Mucosa of descending colon (tissue), 3 donors: ENCODE results near the gene TTC29. TPM values are rescaled to one million over a fixed set of nuclear protein-coding genes. Genes with fewer than 3 reads are reported as not detected.

Source experiments
- ATAC-seq: fragments of 200-7000 bp; cut with Tn5 transposase; one replicate; pipeline ENCODE4 v1.9.1; 2020; ENCODE audit warnings: mild to moderate bottlenecking, moderate library complexity
- DNase-seq, 3 donors: peaks; one replicate each; pipeline ENCODE4 v3.0.0-alpha.2; 2020
- H3K36me3 ChIP-seq: fragments of 200-600 bp; one replicate; pipeline ENCODE4 v1.8.0; 2021; ENCODE audit warnings: low read depth, mild to moderate bottlenecking
- H3K4me1 ChIP-seq: fragments of 200-600 bp; one replicate; pipeline ENCODE4 v1.8.0; 2021; ENCODE audit warnings: low read depth, mild to moderate bottlenecking
- H3K4me3 ChIP-seq: fragments of 200-600 bp; one replicate; pipeline ENCODE4 v1.8.0; 2021; ENCODE audit warnings: mild to moderate bottlenecking
- H3K9me3 ChIP-seq: fragments of 200-600 bp; one replicate; pipeline ENCODE4 v1.8.0; 2021; ENCODE audit warnings: mild to moderate bottlenecking
- intact Hi-C, 2 donors: fragments of 100-400 bp; cut with DNase I in 1 of 2; cut with micrococcal nuclease in 1 of 2; formaldehyde crosslinking; loops; one replicate each; pipeline versions ENCODE4 v1.11.0 to v1.11.1; 2022; cut with DNase I, micrococcal nuclease
- total RNA-seq, 3 donors: library from RNA; stranded (reverse); fragmentation: NEBNext Ultra II Directional in 2 of 3; extraction: Animal tissue kit (Norgen Biotek cat#: 25700) in 2 of 3; gene quantifications; one replicate each; pipeline versions ENCODE4 v1.2.1 to v1.2.4, GENCODE V29; 2021 to 2023
- TF ChIP-seq, protein P1 (sequence below): fragments of 200-600 bp; IDR thresholded peaks from one replicate; pipeline ENCODE4 v1.8.0; 2022; ENCODE audit warnings: antibody characterized with exemption, mild to moderate bottlenecking
- donor health status: DM: no; HTN: no; CAD: no; lungs with moderate emphysema.
- donor health status: DM: no; HTN: no; CAD: no.
- donor health status: DM: no; HTN: yes; CAD: no.

The TTC29 gene
- total RNA-seq, 3 donors from 2014 or later = not detected

- H3K4me1 ChIP-seq = no peaks in the 10 kb centered on the region
- no peak overlapping the region for H3K4me3 ChIP-seq
- ATAC-seq (no peak), DNase-seq (no peak)
- TF ChIP-seq, protein P1, sequence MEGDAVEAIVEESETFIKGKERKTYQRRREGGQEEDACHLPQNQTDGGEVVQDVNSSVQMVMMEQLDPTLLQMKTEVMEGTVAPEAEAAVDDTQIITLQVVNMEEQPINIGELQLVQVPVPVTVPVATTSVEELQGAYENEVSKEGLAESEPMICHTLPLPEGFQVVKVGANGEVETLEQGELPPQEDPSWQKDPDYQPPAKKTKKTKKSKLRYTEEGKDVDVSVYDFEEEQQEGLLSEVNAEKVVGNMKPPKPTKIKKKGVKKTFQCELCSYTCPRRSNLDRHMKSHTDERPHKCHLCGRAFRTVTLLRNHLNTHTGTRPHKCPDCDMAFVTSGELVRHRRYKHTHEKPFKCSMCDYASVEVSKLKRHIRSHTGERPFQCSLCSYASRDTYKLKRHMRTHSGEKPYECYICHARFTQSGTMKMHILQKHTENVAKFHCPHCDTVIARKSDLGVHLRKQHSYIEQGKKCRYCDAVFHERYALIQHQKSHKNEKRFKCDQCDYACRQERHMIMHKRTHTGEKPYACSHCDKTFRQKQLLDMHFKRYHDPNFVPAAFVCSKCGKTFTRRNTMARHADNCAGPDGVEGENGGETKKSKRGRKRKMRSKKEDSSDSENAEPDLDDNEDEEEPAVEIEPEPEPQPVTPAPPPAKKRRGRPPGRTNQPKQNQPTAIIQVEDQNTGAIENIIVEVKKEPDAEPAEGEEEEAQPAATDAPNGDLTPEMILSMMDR = no peak
- no peaks in the 10 kb centered on the region for H3K36me3 ChIP-seq
- intact Hi-C loops = no loop called here
- no peaks in the 10 kb centered on the region for H3K9me3 ChIP-seq
These were observed 150.0 kb downstream of the TTC29 start for GRCh38 chr4:146795711-146796110.

GRCh38 chr4:146793727-146794126 lies 151.9 kb downstream of the TTC29 start:
- intact Hi-C loops = no loop called here
- Histone ChIP-seq H3K4me3 (no peak overlapping the region), H3K9me3 (no peaks in the 10 kb centered on the region), H3K36me3 (no peaks in the 10 kb centered on the region), H3K4me1 (no peaks in the 10 kb centered on the region)
- DNase-seq = no peak
- no peak for ATAC-seq
- TF ChIP-seq, protein P1 = no peak

- no peak overlapping the region for H3K4me3 ChIP-seq
- TF ChIP-seq, protein P1 = no peak
- no peak for DNase-seq
- H3K4me1 ChIP-seq = no peaks in the 10 kb centered on the region
- intact Hi-C loops = no loop called here
- no peaks in the 10 kb centered on the region for H3K9me3 ChIP-seq
- no peaks in the 10 kb centered on the region for H3K36me3 ChIP-seq
- ATAC-seq = no peak
These were observed 154.2 kb downstream of the TTC29 start for GRCh38 chr4:146791439-146791838.

DNA sequence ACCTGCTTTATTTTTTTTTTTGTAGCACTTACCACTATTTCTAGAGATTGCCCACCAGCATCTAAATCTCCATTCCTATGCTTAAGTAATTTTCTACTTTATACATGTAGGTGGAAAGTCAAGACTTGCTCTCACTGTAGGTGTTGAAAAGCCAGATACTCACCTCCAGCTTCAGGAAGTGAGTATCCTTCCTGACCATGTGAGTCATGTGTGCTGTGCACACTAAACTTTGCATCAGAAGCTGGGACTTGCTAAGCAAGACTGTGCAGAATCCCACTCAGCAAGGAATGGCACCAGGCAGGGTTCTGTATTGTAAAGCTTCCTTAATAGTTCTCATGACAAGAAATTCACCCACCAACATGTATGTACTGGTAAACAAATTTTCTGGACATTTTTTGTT lies 155.1 kb downstream of the TTC29 start:
- DNase-seq (no peak), ATAC-seq (no peak)

DNA sequence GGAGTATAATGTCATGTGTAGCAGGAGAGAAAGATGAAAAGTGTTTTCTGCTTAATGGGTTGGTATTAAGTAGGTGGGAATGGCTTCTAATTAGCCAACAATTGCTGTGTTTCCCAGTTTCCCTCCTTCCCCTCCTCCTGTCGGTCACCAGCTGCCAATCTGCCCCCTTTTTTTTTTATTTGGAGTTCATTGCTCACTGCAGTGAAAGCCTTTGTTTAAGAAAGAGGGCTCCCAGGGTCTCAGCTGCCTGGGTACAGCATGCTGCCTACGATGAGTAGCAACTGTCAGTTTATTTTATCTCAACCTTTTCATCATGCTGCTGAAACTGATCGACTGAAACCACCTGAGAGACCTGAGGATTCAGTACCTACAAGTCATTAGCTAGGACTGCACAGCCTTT lies 157.9 kb downstream of the TTC29 start:
- Histone ChIP-seq H3K4me3 (no peak overlapping the region), H3K9me3 (no peaks in the 10 kb centered on the region), H3K36me3 (no peaks in the 10 kb centered on the region), H3K4me1 (no peaks in the 10 kb centered on the region)
- intact Hi-C loops = no loop called here
- TF ChIP-seq, protein P1 = no peak
- ATAC-seq = no peak
- DNase-seq = no peak

More for the DNA sequence above, 155.1 kb downstream of the TTC29 start:
- H3K4me1 ChIP-seq = no peaks in the 10 kb centered on the region
- no peaks in the 10 kb centered on the region for H3K36me3 ChIP-seq
- H3K4me3 ChIP-seq = no peak overlapping the region
- intact Hi-C loops = no loop called here
- TF ChIP-seq, protein P1 = no peak
- H3K9me3 ChIP-seq = no peaks in the 10 kb centered on the region

GRCh38 chr4:146776691-146777090 lies 169.0 kb downstream of the TTC29 start:
- intact Hi-C loops = no loop called here
- Histone ChIP-seq H3K36me3 (no peaks in the 10 kb centered on the region), H3K4me3 (no peak overlapping the region), H3K9me3 (no peaks in the 10 kb centered on the region), H3K4me1 (no peaks in the 10 kb centered on the region)
- ATAC-seq = no peak
- TF ChIP-seq, protein P1 = no peak
- DNase-seq = peak in 1 of 3 donors; percentile 27
